GM19043 (cell line): ENCODE data around the gene ZBTB39.

Experiments
- ATAC-seq: cut with Tn5 transposase; IDR thresholded peaks from one replicate; pipeline ENCODE4 v1.9.1; 2021; ENCODE audit warnings: low read depth; ENCODE audit not compliant: unreplicated experiment

ZBTB39 gene

DNA sequence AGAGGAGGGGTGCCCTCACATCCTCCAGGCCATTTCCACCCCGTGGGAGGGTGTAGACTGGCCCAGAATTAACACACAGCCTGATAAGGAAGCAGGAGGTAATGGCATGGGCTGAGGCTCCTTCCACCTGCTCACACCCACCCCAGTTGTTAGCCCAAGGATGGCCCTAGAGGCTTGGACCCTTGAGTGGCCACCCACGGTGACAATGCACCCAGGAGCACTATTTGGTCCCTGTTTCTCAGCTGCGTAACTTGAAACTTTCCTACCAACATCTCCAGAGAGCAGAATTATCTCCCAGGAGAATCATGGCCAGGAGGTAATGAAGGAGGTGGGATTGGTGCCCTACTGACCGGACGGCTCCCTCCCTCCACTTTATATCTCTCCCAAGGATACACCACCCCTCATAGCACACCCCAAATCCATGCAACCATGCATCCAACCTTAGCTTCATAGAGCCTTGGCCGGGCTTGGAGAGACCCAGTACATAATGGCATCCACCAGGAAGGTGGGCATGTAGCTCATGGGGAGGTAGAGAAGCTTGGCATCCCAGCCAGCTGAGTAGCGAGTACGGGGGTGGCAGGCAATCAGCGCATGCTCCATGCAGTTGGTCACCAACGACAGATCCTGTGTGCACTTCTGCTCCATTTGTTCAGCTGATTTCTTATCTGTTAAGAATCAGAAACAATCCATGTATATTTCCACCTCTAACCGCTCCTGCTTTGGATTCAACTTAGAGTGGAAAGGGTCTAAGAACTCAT, 54.6 kb downstream of the ZBTB39 start:
- ATAC-seq, result no peak

DNA sequence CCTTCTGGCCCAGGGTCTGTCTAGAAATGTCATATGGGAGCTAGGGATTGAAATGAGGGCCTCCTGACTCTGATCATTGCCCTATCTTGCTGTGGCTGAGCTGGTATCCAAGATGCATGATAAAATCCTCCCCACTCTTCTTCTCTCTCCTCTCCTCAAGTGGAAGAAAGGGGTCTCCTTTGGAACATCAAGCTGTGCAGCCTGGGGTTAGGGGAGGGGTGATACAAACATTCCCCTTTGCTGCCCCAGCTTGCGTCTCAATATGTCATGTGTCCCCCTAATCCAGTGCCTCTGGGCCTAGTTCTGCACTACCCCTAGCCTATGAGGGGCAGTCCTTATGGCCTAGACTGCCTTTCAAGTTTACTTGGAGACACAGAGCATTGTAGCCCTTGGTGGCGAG, 57.5 kb downstream of the ZBTB39 start:
- ATAC-seq, result no peak
